NOMO-1 treated with dmso at 0.1 percent for 144 hours (cell line): ENCODE measurements around the gene IFI44L.

Experiments used
- DNase-seq: peaks from one replicate; lab custom pipeline; 2025; ENCODE audit not compliant: unreplicated experiment; lab: John Stamatoyannopoulos, UW

IFI44L gene

GRCh38 chr1:78640462-78640861, 20.2 kb downstream of the IFI44L start:
- no peak for DNase-seq

DNA sequence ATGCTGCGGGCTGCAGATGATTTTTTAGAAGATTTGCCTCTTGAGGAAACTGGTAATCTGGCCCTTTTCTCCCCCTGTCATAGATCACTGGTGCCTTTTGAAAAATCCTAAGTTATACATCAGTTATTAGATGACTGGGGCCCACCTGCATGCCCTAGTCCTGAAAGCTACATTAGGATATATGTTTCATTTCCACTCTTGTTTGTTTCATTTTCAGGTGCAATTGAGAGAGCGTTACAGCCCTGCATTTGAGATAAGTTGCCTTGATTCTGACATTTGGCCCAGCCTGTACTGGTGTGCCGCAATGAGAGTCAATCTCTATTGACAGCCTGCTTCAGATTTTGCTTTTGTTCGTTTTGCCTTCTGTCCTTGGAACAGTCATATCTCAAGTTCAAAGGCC, 21.3 kb downstream of the IFI44L start:
- no peak for DNase-seq

DNA sequence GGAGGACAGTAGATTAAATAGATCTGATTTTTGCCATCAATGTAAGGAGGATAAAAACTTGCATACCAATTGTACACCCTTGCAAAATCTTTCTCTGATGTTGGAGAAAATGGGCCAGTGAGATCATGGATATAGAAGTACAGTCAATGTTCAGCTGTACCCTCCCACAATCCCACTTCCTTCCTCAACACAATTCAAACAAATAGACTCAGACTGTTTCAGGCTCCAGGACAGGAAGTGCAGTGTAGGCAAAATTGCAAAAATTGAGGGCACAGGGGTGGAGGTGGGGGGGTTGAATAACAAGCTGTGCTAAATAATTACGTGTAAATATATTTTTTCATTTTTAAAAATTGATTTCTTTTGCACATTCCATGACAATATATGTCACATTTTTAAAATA, 25.5 kb downstream of the IFI44L start:
- no peak for DNase-seq

DNA sequence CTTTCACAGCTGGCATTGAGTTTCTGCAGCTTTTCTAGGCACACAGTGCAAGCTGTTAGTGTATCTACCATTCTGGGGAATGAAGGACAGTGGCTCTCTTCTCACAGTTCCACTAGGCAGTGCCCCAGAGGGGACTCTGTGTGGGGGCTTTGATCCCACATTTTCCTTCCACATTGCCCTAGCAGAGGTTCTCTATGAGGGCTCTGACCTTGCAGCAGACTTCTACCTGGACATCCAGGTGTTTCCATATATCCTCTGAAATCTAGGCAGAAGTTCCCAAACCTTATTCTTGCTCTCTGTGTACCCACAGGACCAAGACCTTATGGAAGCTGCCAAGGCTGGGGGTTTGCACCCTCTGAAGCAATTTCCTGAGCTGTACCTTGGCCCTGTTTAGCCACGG, 27.0 kb downstream of the IFI44L start:
- DNase-seq = no peak

GRCh38 chr1:78649628-78650027, 29.4 kb downstream of the IFI44L start, which contains the start of gene IFI44:
Gene IFI44, plus strand, starts transcription at chr1:78649831. Its CDS starts 365 bp downstream, at chr1:78650196.
- DNase-seq = peak; percentile 7

GRCh38 chr1:78650114-78650660, 29.9 kb downstream of the IFI44L start:
- no peak for DNase-seq

GRCh38 chr1:78651241-78651640, 31.0 kb downstream of the IFI44L start:
- DNase-seq = no peak

- DNase-seq = no peak
These were observed 31.8 kb downstream of the IFI44L start for GRCh38 chr1:78652019-78652560.

- DNase-seq = no peak
These were observed 38.7 kb downstream of the IFI44L start for GRCh38 chr1:78658901-78659300.

GRCh38 chr1:78663923-78664322, 43.7 kb downstream of the IFI44L start:
- DNase-seq = no peak

DNA sequence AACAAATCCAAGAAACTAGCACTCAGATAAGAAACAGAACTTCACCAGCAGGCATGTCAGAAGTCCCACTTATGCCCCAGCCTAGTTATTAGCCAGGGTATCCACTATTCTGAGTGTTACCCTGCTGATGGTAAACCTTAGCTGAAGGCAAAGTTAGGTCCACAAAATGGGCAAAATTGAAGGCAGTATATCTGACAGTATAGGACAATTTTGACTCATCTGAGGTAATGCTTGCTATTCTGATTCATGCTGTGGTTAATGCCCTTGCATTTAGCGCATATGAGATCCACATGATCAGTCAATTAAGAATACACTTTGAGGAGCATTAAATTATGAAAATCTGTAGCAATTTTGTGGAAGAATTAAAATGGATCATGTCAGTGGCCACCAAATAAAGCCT, 44.5 kb downstream of the IFI44L start:
- no peak for DNase-seq

DNA sequence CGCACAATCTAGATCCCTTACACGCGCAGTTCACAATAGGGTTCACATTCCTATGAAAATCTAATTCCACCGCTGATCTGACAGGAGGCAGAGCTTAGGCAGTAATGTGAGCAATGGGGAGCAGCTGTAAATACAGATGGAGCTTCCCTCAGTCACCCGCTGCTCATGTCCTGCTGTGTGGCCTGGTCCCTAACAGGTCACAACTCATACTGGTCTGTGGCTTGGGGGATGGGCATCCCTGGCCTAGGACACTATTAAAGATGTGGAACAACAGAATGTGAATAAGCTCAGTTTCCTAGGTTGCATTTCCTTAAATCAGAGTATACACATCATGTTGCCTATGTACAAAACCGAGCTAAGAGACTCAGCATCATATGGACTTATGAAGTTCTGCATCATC, 45.6 kb downstream of the IFI44L start:
- DNase-seq = no peak

- no peak for DNase-seq
These were observed 47.7 kb downstream of the IFI44L start for GRCh38 chr1:78667939-78668338.

GRCh38 chr1:78668427-78668826, 48.2 kb downstream of the IFI44L start:
- DNase-seq = no peak

DNA sequence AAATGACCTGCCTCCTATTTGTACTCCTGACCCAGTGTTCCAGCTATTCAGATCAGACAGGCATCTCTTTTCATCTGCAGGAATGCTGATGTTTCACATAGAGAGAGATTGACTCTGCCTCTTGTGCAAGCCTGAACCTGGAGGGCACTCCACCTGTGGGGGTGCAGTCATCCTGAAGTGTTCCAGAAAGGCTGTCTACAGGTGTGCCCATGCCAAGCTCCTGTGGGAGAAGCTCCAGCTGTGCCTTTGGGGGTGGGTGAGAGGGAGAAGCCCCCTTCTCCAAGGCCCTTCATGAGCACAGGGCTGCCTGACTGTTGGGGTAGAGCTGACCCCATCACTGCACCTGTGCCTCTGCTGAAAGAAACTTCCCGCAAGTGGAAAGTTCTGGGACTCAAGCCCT, 52.2 kb downstream of the IFI44L start:
- DNase-seq = no peak

- no peak for DNase-seq
These were observed 52.9 kb downstream of the IFI44L start for GRCh38 chr1:78673120-78673519.

GRCh38 chr1:78676347-78676982, 56.2 kb downstream of the IFI44L start:
- no peak for DNase-seq

DNA sequence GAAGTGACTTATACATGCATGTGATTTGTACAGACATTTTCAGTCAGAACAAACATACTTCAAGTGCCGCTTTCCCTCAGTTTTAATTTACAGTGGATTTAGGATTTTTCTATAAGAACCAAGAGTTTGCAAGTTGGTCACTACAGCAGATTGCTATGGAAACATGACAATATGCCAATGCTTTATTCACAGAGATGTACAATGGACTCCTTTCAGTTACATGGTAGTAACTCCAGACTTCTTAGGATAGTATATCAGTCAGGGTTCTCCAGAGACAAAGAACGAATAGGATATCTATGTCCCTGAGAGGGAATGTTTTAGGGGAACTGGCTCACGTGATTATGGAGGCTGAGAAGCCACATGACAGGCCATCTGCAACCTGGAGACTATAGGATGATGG, 56.7 kb downstream of the IFI44L start:
- DNase-seq = no peak

DNA sequence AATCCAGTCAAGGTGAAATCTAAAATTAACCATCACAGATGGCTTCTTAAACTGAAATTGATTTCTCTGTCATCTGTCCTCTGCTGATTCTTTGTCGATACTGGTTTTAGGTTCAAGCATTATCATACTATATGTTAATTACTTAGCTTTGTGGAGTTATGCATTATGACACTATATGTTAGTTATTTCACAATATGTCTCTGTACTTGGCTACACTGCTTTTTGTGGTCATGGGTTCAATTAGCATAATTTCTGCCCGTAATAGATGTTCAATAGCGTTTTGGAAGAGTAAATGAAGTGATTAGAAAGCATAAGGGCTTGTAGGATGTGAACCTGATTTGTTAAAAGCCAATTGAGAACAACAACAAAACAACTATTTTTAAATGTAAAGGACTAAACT, 57.5 kb downstream of the IFI44L start:
- no peak for DNase-seq

- no peak for DNase-seq
These were observed 58.1 kb downstream of the IFI44L start for GRCh38 chr1:78678324-78678723.

- no peak for DNase-seq
These were observed 61.0 kb downstream of the IFI44L start for GRCh38 chr1:78681265-78681664.

GRCh38 chr1:78682496-78682895, 62.2 kb downstream of the IFI44L start:
- no peak for DNase-seq

DNA sequence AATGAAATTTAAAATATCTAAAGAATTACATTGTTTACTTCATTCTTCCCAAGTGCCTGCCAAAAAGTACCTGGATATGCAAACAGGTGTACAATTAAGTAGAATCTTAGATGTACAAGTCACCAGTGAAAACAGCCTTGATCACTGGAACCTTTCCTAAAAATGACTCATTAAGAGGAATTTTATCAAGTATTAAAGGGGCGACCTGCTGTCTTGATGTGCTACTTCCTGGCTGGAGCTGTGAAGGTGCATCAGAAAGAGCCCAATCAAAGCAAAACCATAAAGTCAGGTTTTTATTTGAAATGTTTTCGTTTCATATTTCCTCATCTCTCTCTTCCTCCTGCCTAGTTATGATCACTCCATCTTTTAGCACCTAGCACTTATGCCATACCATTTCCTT, 62.8 kb downstream of the IFI44L start:
- DNase-seq = no peak
